Osteoblast (primary cell): Measurements from ENCODE around the gene CARMIL3. TPM values are rescaled to one million over a fixed set of nuclear protein-coding genes. Genes with fewer than 3 reads are reported as not detected.

Experiments
- DNase-seq: peaks from one replicate; pipeline ENCODE4 v3.0.0; 2011; ENCODE audit warnings: low spot score, mixed read lengths; ENCODE audit not compliant: insufficient read length; ENCODE audit errors: missing footprints
- H2AFZ ChIP-seq: 2 replicates; pipeline ENCODE4 v1.6.0; 2011; ENCODE audit warnings: mild to moderate bottlenecking, low read length
- H3K27ac ChIP-seq: 2 replicates; pipeline ENCODE4 v1.5.1; 2011; ENCODE audit warnings: mild to moderate bottlenecking, low read depth, low read length, moderate library complexity
- H3K27me3 ChIP-seq: 2 replicates; pipeline ENCODE4 v1.6.0; 2012; ENCODE audit warnings: mild to moderate bottlenecking, control low read depth, inconsistent platforms, low read length, moderate library complexity; ENCODE audit not compliant: insufficient read depth
- H3K36me3 ChIP-seq: 2 replicates; pipeline ENCODE4 v1.5.1; 2011; ENCODE audit warnings: mild to moderate bottlenecking, low read length, control low read depth, moderate library complexity; ENCODE audit not compliant: insufficient read depth
- H3K4me1 ChIP-seq: 2 replicates; pipeline ENCODE4 v1.5.1; 2011; ENCODE audit warnings: mild to moderate bottlenecking, low read length, control low read depth, moderate library complexity; ENCODE audit not compliant: insufficient read depth
- H3K4me2 ChIP-seq: 2 replicates; pipeline ENCODE4 v1.6.0; 2011; ENCODE audit warnings: mild to moderate bottlenecking, low read length; ENCODE audit not compliant: insufficient read depth
- H3K4me3 ChIP-seq: fragments of 200-600 bp; sonication (generic); 3 replicates; pipeline ENCODE4 v1.5.1; 2012; ENCODE audit warnings: mild to moderate bottlenecking, low read length, inconsistent platforms; ENCODE audit not compliant: insufficient read depth
- H3K79me2 ChIP-seq: 2 replicates; pipeline ENCODE4 v1.6.0; 2012; ENCODE audit warnings: mild to moderate bottlenecking, low read length, control low read depth, inconsistent platforms; ENCODE audit not compliant: insufficient read depth
- H3K9me3 ChIP-seq: 2 replicates; pipeline ENCODE4 v1.5.1; 2011; ENCODE audit warnings: low read depth, low read length, control low read depth
- H4K20me1 ChIP-seq: 2 replicates; pipeline ENCODE4 v1.6.0; 2012; ENCODE audit warnings: mild to moderate bottlenecking, low read length, control low read depth; ENCODE audit not compliant: insufficient read depth
- total RNA-seq: library from RNA; depleted of rRNA; stranded (reverse); fragments of >200 nt; gene quantifications from 2 replicates; pipeline ENCODE4 v1.2.3, GENCODE V29; 2012
- TF ChIP-seq, protein P1 (sequence below): IDR thresholded peaks from 2 replicates; pipeline ENCODE4 v1.5.1; 2011; ENCODE audit warnings: mild to moderate bottlenecking, low read depth, low read length, moderate library complexity; ENCODE audit errors: extremely low read depth

Gene CARMIL3
- total RNA-seq, 1 donor, result not detected

DNA sequence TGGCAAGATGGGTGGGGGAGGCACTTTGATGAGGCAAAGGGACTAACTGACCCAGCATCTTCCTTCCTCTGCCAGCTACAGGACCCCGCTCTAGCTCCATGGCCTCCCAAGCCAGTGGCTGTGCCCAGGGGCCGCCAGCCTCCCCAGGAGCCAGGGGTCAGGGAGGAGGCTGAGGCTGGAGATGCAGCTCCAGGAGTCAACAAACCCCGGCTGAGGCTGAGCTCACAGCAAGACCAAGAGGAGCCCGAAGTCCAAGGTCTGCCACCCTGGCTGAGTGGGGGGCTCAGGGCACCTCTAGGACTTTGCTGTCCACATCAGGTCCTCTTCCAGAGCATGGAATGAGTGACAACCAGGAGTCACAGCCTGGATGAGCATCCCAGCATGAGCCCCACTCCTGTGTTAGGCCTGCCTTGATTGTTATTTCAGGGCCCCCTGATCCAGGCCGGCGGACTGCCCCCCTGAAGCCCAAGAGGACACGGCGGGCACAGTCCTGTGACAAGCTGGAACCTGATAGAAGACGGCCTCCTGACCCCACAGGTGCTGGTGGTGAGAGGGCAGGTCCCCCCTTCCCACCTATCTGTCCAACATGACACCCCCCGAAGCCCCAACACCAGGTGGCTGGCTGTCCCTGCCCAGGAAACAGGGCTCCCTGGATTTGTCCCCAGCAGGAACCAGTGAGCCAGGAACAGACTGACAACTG, 17.1 kb downstream of the CARMIL3 start:
- Histone ChIP-seq H3K27me3 (peaks cover 19% of the 10 kb centered on the region), H4K20me1 (no peaks in the 10 kb centered on the region), H3K27ac (no peak overlapping the region), H3K4me3 (no peak overlapping the region), H3K79me2 (no peaks in the 10 kb centered on the region), H2AFZ (no peak overlapping the region), H3K4me1 (no peaks in the 10 kb centered on the region), H3K9me3 (no peaks in the 10 kb centered on the region), H3K36me3 (no peaks in the 10 kb centered on the region), H3K4me2 (no peak overlapping the region)
- DNase-seq, result peak; percentile 77
- TF ChIP-seq, protein P1, sequence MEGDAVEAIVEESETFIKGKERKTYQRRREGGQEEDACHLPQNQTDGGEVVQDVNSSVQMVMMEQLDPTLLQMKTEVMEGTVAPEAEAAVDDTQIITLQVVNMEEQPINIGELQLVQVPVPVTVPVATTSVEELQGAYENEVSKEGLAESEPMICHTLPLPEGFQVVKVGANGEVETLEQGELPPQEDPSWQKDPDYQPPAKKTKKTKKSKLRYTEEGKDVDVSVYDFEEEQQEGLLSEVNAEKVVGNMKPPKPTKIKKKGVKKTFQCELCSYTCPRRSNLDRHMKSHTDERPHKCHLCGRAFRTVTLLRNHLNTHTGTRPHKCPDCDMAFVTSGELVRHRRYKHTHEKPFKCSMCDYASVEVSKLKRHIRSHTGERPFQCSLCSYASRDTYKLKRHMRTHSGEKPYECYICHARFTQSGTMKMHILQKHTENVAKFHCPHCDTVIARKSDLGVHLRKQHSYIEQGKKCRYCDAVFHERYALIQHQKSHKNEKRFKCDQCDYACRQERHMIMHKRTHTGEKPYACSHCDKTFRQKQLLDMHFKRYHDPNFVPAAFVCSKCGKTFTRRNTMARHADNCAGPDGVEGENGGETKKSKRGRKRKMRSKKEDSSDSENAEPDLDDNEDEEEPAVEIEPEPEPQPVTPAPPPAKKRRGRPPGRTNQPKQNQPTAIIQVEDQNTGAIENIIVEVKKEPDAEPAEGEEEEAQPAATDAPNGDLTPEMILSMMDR, result no peak

DNA sequence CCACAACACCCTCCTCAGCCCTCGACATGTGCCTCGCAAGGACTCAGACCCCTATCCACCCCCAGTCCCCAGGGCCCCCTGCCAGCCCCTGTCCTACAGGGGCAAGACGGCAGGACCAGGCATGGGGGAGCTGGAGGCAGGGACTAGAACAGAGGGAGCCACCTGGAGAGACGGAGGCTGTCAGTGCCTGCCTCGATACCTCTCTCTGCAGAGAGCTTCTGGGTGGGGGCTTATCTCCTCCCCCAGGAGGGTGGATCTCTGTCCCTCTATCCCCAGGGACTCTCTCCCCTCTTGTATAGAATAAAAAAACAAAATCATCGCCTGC, 17.6 kb downstream of the CARMIL3 start:
- Histone ChIP-seq H3K9me3 (no peaks in the 10 kb centered on the region), H3K27me3 (peaks cover 19% of the 10 kb centered on the region), H4K20me1 (no peaks in the 10 kb centered on the region), H3K4me3 (no peak overlapping the region), H3K4me1 (no peaks in the 10 kb centered on the region), H2AFZ (no peak overlapping the region), H3K79me2 (no peaks in the 10 kb centered on the region), H3K4me2 (no peak overlapping the region), H3K36me3 (no peaks in the 10 kb centered on the region), H3K27ac (no peak overlapping the region)
- peak; percentile 72 for DNase-seq
- TF ChIP-seq, protein P1, result no peak

DNA sequence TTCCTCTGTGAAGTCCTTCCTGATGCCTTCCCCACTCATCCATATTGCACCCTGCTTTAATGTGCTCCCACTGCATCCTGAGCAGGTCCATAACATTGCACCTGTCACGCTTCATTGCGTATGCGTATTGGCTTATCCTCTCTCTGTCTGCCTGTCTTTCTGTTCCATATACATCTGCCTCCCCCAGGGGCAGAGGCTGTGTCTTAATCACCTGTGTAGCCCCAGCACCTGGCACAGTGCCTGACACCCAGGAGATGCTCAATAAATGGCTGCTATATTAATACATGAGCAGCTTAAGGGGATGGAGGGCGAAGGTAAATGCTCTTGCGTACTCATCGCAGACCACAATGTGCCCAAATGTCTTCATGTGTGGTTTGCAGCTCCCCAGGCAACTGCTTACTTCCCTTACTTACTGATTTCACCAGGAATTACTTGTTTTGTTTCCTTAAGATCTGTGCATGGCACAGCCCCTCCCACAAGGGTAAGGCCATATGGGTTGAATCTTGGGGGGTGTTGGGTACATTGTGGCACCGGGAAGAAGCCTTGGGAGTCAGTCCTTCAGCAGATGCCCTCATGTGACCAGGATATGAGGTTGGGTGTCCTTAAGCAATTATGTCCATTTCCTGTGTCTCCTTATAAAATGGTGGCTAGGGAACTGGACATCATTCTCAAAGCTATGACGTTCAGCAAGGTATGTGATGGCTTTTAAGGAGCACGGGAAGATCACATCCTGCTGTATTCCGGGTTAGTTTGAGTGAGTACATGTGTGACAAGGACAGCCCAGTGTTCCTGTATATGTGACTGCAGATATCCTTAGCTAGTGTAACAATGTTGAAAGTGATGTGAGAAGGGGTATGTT, 18.7 kb downstream of the CARMIL3 start:
- Histone ChIP-seq H3K4me2 (no peak overlapping the region), H3K4me1 (no peaks in the 10 kb centered on the region), H3K4me3 (no peak overlapping the region), H3K27me3 (peaks cover 17% of the 10 kb centered on the region), H2AFZ (no peak overlapping the region), H3K36me3 (no peaks in the 10 kb centered on the region), H3K27ac (no peak overlapping the region), H3K79me2 (no peaks in the 10 kb centered on the region), H4K20me1 (no peaks in the 10 kb centered on the region), H3K9me3 (no peaks in the 10 kb centered on the region)
- TF ChIP-seq, protein P1, result no peak
- DNase-seq, result peak; percentile 76

DNA sequence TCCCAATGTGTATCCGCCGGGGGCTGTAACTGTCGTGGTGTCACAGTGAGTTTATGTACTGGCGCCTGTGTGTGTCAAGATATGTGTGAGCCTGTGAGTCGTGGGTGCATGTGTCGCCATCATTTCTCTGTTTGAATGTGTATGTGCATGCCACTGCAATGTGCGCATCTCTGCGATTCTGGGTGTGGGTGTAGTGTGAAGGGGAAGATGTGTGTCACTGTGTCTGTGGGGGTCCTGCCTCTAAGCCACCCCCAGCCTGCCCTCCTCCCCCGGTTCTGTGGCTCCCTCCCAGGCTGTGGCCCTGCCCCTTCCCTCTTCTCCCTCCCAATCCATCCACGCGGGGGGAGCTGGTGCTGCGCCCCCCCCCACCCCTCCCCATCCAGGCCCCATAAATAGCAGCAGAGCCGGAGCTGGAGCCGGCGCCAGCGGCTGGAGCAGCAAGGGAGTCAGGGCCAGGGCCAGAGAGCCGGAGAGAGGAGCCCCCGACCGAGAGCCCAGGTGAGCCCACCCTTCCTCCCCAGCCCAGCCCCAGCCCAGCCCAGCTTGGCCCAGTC, 19.4 kb downstream of the CARMIL3 start, which contains the start of gene CPNE6:
TSS of gene CPNE6 (plus strand) at position 419 of the 554 bp plus-strand sequence. CDS start 1,375 bp downstream, outside the sequence.
- Histone ChIP-seq H3K4me3 (no peak within 1 kb of the TSS), H4K20me1 (no peaks in the 10 kb centered on the region), H3K36me3 (no peaks in the 10 kb centered on the region), H3K27ac (no peak within 1 kb of the TSS), H2AFZ (no peak within 1 kb of the TSS), H3K4me1 (no peaks in the 10 kb centered on the region), H3K4me2 (no peak within 1 kb of the TSS), H3K79me2 (no peaks in the 10 kb centered on the region), H3K9me3 (no peaks in the 10 kb centered on the region), H3K27me3 (peaks cover 16% of the 10 kb centered on the region)
- peak; percentile 84 for DNase-seq
- TF ChIP-seq, protein P1, result no peak
